ACHN (cell line): ENCODE measurements around the gene ANTXR1.
"Not testable (repeated sequence)": the region's sequence is repeated elsewhere in the genome, so short reads cannot be mapped to it uniquely, and the experiment has no call there.

Experiments used
- DNase-seq: peaks from one replicate; pipeline ENCODE4 v3.0.0-alpha.2; 2015
- in situ Hi-C: cut with HindIII; loops from 2 replicates; pipeline ENCODE4 v1.10.0; 2017; ENCODE audit warnings: low sequenced_read_pairs, low pct_ligation_motif_present, low pct_unique_long_range_greater_than_20kb

The ANTXR1 gene

DNA sequence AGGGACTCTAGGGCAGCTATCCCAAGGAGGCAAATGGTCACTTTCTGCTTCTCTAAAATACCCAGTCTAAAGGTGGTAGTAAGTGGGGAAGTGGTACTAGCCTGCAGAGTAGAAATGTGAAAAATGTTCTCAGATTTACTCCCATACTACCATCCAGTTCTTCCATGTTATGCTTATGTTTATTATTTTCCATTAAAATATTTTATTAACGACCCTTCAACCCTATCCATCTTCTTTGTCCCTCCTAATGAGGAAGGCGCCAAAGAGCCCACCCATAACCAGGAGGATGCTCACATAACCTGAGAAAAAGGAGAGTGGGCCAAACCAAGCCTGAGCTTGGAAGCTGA is 153.5 kb downstream of the ANTXR1 start:
- no peak for DNase-seq
- in situ Hi-C loops, result no loop called here

DNA sequence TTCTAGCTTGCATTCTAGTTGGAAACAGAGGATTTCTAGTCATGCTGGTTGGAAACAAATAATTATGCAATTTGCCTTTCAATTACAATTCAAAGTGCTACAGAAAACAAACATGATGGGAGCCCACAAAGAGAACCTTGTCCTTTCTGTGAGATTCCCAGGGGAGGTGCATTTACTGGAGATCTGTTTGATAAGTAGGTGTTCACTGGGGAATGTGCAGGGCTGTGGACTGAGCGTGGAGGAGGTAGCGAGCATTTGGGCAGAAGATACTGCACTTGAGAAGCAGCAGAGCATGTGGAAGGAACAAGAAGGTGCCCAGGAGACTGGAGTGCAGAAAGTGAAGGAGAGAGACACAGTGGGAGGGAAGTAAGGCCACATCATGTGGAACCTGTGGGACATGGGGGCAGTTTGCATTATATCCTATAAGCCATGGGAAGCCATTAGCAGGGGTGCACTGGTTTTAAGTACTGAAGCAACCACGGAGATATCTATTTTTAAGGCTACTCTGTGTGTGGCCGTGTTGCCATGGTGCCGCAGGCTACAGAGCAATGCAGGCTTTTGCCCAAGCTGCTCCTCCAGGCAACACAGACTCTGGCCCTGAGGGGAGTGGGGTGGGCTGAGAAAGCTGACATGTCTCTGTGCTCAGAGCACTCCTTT is 154.0 kb downstream of the ANTXR1 start:
- no peak for DNase-seq
- in situ Hi-C loops, result no loop called here

DNA sequence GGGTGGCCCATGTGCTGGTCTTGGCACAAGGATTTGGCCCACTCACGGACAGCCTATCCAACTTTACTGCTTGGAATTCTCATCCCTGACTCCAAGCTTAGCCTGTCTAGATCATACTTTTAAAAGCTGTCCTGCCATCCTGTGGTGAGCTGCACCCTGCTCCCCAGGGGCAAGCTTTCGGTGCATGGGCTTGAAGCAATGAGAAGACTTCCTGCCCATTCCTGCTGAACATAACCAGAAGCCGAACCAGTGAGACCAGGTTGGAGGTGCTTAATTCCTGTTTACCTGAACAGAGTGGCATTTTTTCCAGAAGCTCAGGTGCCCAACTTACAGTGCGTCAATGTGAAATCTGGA is 154.5 kb downstream of the ANTXR1 start:
- in situ Hi-C loops, result no loop called here

DNA sequence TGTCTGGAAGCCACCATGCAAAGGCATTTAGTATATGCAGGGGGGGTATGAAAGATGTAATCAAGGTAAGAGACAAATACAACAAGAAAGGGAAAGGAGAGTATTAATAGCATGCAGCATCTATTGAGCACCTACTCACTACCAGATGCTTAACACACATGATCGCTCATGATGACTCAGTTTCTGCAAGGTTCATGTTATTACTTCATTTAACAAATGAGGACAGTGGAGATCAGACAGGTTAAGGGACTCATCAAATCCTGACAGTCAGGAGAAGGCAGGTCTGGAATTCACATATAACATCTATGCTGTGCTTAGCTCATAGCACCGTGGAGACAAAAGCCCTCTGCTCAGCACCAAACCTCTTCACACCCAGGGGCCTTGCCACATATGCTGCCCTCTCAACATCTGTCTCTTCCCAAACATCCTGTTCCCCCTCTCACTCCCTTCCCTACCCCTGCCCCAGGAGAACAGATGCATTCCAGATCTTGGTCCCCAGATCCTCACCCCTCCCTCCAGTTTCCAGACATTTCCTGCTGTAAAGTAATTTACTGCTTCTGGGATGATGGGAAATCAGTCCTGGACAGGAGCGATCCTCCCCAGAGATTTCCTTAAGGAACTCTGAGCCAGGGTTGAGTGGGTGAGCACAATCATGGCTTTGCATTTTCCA is 155.3 kb downstream of the ANTXR1 start:
- in situ Hi-C loops, result no loop called here
- no peak for DNase-seq

More for the DNA sequence above, 154.5 kb downstream of the ANTXR1 start:
- DNase-seq, result no peak

DNA sequence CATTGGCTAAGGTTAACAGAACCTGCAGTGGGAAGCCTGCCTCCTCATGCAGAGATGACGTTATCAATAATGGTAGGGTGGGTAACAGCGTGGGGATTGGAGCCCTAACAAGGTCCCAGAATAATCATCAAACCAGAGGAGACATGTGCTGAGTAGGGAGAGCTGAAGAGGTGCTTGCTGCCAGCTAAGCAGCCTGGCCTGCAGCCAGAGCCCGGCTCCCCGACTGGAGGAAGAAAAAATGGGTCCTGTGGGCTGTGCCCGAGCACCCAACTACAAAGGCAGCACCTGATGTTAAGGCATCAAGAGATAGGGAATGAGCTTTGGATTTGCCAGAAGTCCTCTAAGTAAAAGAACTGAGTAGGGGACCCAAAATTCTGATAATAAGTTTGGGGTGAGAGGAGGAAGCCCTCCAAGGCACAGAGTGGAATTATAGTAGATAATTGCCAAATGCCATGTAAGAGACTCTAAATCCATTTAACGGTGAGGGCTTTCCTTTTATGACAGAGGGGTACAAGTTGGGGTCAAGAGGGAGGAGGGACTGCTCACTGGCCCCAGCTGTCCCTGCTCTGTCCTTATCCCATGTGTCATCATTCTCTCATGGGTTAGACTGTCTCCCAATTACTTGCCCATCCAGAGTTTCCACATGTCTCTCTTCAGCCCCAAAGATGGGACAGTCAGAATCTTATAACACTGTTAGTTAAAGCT is 156.1 kb downstream of the ANTXR1 start:
- no peak for DNase-seq
- in situ Hi-C loops, result no loop called here

DNA sequence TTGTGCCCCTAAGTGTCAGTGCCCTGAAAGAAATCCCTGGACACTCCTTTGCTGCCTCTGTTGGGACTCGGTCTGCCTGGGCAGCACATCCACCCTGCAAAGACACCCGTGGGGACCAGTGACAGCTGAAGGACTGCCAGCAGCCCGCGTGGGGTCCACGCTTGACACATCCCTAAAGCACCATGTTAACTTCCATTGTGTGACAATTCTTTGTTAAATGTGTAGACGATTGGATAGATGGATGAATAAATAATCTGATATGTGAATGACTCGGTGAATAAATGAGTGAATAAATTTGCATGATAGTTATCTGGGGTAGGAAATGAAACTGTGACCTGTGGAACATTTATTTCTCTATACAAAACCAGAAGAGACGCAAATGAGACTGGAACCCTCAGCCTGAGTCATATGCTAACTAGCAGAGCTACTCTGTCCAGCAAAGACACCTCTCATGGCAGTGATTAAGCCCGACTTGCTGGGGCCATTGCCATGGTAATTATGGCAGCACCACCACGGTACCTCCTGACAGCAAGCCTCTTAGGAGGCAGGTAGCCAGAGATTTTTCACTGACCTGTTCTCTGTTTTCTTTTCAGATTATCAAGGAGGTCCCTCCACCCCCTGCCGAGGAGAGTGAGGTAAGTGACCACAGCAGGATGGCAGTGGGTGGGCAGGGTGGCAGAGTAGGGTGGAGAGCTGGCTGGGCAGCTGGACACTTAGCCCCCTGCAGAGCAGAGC is 156.8 kb downstream of the ANTXR1 start:
- no peak for DNase-seq
- in situ Hi-C loops, result no loop called here

DNA sequence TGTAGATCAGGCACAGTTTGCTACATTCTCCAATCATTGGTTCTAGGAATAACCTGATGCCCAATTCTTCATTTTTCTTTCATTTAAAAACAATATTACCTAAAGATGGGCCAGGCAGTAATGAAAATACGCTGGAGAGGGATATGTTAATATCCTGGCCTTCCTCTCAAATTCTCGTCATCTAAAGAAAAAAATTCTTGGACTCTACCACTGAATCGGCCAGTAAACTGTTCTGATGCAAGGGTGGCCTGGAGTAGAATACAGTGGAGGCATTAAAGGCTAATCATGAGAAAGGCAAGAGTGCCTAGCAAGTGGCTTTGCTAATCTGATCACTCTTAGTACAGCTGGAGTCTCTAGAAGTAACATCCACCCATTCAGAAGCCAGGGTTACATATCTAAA is 157.7 kb downstream of the ANTXR1 start:
- in situ Hi-C loops, result no loop called here
- no peak for DNase-seq

DNA sequence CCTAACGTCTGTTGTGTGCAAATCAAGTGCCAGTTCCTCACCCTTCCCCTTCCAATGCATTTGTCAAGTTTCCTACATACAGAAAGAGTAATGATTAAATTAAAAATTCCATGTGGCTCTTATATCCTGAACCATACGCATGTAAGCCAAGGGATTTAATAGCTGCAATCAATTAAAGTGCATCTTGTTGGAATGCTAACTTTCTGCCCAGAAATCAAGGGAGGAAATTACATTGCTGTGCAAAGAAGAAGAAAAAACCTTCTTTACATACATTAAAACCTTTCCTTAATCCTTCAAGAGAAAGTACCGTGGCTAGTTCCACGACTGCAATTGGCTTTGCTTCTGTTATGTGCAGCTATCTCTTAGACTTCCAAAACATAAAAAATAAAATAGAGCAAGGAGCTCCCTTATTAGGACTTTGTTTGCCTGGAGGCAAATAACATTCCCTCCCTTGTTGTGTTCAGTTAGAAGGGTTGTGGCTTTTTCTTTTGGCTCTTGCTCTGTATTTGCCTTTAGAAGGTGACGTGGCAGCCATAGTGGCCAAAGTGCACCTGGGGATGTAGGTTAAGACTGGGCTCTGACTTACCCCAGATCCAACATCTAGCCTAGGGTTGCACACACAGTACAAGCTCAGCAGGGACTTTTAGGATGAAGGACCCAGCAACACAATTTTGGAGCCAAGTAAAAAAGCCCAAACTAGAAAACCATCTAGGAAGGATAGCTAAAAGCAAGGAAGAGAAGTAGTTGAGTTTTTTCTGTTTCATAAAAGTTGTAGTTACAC is 158.3 kb downstream of the ANTXR1 start:
- in situ Hi-C loops, result no loop called here
- no peak for DNase-seq

DNA sequence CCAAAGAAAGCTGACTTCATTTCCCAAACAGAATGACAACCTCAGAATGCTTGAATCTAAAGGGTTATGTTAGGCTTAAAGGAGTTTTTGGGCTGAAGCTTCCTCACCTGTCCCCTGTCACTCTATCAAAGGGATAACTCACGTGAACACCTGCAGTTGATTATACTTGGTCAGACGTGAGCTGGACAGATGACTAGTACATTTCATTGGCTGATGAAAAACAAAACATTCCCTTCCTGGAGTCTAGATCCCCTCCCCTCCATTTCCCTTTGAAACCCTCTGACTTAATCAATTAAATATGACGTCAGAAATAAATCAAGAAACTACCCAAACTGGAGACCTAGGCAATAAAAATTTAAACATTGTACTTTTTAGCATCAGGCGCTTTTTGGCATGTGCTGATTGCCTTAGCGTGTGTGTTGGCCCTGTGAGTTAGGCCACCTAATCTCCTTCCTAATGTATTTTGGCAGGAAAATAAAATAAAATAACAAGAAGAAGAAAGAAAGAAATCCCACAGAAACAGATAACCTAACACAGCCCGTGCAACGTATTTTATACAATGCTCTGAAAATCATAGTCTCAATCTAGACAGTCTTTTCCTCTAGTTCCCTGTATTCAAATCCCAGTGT is 159.0 kb downstream of the ANTXR1 start:
- DNase-seq, result no peak
- in situ Hi-C loops, result no loop called here

DNA sequence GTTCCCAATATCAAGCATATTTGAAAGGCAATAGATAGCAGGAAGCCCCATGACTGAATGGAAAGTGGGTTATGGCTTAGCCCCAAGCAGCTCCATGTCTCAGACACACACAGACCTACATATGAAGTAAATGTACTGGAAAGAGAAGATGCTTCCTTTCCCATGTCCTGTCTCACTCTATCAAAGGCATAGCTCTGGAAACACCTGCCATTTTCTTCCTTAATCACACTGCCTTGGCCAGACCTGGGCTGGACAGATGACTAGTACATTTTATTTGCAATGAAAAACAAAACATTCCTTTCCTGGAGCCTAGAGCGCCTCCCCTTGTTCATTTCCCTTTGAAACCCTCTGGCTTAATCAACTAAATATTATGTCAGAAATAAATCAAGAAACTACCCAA is 160.7 kb downstream of the ANTXR1 start:
- in situ Hi-C loops, result no loop called here
- no peak for DNase-seq

DNA sequence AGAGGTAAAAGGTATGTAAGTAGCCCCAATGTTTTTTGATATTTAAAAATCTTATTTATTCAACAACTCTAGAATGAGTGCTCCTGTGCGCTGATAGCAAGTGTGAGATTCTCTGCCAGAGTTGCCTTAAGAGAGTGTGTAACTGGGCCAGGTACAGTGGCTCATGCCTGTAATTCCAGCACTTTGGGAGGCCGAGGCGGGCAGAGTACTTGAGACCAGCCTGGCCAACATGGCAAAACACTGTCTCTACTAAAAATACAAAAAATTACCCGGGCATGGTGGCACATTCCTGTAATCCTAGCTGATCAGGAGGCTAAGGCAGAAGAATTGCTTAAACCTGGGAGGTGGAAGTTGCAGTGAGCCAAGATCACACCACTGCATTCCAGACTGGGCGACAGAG is 161.2 kb downstream of the ANTXR1 start:
- in situ Hi-C loops, result not testable (repeated sequence)

DNA sequence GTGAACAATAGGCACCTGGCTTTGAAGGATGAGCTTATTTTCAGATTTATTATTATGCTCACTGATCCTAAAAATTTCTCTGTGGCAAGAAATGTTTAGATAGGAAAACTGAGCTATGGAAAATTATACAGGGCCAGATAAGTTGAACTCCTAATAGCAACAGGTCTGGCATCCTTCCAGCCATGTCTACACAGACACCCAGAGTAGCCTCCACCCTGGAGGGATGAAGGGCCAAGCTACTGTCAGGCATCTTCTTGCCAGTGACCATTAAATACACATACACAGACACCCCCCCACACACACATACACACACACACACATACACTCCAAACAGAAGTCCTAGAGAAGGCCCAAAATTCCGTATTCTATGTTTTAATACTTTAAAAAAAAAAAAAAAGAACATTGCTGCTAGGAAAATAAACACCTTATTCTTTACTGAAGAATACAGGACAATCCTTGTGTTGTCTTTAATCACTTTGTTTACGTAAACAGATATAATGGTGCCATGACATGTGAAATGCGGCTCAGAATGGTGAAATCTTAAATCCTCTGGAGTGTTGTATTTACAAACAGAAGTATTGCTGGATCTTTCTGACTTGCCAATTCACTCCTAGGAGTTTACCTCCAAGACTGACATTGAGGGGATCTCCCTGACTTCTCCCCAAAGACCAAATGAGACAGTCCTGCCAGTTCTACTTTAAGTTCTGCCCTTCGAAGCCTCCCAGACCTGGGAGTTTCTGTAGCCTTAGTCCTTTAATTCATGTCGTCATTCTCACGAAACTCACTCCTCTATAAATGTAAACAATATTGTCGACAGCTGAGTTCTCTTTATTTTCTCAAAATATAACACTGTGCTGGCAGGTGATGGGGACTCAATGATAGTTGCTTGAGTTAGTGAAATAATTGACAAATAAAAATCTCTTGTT is 163.1 kb downstream of the ANTXR1 start:
- in situ Hi-C loops, result no loop called here
- no peak for DNase-seq

More for the DNA sequence above, 161.2 kb downstream of the ANTXR1 start:
- not testable (repeated sequence) for DNase-seq

DNA sequence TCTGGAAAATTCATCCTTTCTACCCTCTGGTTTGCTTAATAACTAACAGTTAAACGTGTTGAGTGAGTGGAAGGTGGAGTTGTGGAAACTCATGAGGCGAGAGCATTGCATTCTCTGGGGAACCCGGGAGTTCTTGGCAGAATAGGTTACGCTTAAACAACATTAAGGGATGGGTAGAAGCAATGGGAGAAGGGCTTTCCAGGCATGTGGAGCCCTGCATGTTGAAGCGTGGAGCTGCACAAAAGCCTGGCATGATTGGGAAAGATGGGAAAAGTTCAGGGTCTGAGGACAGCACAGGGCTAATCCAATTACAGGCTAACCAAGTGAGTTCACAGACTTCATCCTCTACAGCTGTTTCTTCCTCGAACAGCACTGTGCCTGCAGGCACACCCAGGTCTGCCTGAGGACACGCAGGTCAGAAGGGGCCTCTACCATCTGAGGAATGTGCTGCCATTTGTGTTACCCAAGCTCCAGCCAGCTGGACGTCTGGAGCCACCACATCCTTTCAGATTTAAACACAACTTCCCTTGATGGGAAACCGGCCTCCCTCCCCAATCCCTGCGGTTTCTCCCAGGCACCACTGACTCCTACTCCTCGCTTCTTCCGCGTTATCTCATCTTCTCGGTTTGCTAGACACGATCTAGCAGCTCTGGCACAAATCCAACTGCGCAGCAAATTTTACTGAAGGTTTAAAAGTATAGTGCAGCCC is 164.2 kb downstream of the ANTXR1 start:
- DNase-seq, result no peak
- in situ Hi-C loops, result no loop called here

DNA sequence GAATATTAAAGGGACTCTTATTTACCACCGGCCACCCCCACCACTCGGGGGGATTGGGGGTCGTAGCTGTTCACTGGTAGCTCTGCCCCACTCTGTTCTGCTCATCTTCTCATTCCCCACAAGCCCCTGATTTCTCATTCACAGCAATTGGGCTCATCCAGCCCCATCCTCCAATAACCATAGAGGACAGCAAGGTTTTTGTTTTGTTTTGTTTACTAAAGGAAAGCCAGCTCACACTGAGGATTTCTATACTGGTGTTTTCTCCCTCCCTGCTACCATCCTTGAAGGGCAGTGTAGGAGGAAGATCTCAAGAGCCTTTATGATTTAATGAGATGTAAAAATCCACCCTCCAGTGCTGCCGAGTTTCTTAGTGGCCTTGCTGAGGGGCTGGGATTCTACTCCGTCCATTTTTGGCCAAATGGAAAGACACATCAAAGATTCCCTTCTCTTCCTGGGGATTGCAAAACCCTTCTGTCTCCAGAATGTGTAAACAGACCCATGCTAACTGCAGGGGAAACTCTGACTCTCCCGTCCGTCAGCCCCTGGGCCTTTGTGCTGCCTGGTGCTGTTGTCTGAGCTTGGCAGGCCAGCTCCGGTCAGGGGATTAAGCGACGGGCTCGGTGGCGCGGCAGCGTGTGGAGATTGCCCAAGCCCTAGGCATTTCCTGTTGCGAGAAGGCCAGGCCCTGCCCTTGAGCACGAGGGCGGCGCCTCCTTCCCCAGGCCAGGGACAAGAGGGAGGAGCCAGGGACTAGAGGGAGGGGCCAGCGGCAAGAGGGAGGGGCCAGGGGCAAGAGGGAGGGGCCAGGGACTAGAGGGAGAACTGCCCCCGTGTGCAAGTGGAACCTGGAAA is 165.0 kb downstream of the ANTXR1 start:
- DNase-seq, result no peak
- in situ Hi-C loops, result no loop called here

DNA sequence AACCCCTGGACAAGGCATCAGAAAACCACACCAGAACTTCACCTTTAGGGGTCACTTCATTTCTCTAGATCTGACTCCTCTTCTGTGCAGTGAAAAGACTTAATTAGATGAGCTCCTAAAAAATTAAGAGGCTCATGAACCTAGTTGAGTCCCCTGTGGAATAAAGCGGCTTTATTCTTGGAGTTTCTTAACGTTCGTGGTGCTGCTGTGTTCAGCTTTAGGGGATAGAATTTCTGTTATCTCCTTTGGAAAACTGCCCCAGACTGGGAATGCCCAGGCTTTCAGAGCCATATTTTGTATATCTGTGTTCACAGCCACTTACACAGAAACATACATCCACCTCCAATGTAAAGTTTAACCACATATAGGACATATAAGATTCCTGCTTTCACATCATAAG is 165.8 kb downstream of the ANTXR1 start:
- DNase-seq, result no peak
- in situ Hi-C loops, result no loop called here

DNA sequence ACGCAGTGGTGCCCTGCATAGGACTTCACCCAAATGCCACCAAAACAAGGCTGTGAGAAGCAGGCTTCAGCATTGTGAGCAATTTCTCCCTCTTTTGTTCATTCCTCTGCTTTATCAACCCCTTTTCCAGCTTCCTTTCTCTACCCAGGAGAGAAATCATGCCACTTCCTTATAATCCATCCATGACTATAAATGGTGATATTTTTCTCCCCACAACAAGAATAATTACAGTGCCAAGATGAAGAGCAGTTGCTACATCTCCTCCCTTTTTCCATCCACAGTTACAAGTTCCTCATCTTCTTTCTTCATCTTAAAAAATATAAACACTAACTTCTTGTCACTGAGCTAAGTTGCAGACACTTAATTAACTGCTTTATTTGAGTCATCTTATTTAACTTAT is 167.2 kb downstream of the ANTXR1 start:
- in situ Hi-C loops, result no loop called here
- DNase-seq, result no peak
